Uterus (tissue), 2 donors: Measurements from ENCODE around the gene FER.

Experiments used
- CTCF ChIP-seq, 4 experiments: fragments of 200-600 bp in 2 of 4; fragments of 450-650 bp in 2 of 4; sonication (generic) in 2 of 4; IDR thresholded peaks; one replicate each; pipeline ENCODE4 v1.5.1; 2016 to 2019; ENCODE audit warnings: antibody characterized with exemption in 4 of 4, mild to moderate bottlenecking in 2 of 4, moderate library complexity in 1 of 4
- POLR2A ChIP-seq, 2 donors: fragments of 450-650 bp; IDR thresholded peaks; one replicate each; pipeline ENCODE4 v1.6.1; 2016; ENCODE audit warnings: antibody characterized with exemption in 2 of 2, mild to moderate bottlenecking in 1 of 2, moderate library complexity in 1 of 2

- TF ChIP-seq CTCF (IDR thresholded peaks at IDR 0.05), result no peak
- no peak for TF ChIP-seq POLR2A (IDR thresholded peaks at IDR 0.05)
Measured at GRCh38 chr5:108703313-108703712, 44.4 kb upstream of the FER start.
